Ecto neural progenitor cell (in vitro differentiated cells): ENCODE results near the gene DCTN4.

Source experiments
- DNase-seq: peaks from one replicate; pipeline ENCODE4 v3.0.0-alpha.2; 2018; ENCODE audit warnings: low spot score

Gene DCTN4

DNA sequence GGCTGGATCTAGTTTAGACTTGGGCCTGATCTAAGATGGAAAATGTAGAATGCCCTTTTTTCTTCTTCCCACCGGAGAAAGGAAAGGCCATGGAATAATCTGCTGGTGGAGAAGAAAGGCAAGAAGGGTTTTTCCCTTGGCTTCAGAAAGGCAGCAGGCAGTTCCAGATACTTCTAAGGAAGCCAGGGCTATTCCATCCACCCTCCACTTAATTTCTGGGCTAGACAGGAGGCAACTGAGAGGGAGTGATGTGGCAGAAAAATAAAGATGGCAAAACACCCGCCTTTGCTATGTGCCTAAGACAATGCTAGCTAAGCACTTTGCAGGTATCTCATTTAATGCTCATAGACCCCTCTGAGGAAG lies 87.9 kb downstream of the DCTN4 start:
- no peak for DNase-seq

DNA sequence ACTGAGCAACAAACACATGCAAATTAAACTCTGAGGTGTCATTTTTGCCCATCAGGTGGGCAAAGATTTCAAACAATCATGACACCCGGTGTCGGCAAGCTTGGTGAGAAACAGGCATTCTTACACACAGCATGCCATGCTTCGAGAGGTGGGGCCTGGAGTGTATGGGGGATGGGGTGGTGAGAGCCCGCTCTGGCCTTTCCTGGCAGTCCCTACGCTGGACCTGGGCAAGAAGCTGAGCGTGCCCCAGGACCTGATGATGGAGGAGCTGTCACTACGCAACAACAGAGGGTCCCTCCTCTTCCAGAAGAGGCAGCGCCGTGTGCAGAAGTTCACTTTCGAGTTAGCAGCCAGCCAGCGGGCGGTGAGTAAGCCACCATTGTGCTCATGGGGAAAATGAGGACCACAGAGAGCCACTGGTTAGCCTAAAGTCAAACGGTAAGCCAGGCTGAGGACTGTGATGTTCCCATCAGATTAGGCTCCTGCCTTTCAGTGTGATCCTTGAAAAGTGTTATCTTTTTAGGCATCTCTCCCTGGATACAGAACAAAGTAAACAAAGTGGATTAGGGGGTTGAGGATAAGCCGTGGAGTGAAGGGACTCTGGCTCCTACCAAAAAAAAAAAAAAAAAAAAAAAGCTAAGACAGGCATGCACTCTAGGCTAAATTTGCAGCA lies 88.4 kb downstream of the DCTN4 start:
- no peak for DNase-seq

DNA sequence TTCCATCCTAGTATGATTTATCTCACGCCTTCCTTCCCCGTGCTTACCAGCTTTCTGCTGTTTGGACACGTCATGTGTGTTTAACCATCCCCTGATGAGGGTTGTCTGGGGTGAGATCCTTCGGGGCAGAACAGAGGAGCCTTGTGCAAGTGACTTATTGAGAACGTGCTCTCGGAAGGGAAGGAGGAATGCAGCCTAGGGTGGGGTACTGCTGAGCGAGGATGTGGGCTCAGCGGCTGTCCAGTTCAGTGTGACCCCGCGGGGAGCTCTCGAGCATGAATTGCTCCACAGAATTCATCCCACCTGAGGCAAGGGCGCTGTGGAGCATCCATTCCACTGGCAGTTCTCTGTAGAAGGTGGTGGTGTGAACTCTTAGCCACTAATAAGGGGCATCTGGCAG lies 93.8 kb downstream of the DCTN4 start:
- DNase-seq, result no peak

DNA sequence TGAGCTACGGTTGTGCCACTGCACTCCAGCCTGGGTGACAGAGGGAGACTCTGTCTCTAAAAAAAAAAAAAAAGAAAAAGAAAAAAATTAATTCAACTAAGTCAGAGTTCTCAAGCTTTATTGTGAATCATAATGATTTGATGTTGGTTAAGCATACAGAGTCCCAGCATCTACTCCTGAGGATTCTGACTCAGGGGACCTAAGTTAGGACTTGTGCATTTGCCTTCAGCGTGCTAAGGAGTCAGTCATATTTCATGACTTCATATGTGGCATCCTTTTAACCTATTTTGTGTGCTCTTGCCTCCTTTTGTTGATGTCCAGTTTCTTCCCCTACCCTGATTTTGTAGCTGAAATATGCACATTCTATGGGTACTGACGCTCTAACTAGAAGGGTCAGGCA lies 94.9 kb downstream of the DCTN4 start:
- no peak for DNase-seq

DNA sequence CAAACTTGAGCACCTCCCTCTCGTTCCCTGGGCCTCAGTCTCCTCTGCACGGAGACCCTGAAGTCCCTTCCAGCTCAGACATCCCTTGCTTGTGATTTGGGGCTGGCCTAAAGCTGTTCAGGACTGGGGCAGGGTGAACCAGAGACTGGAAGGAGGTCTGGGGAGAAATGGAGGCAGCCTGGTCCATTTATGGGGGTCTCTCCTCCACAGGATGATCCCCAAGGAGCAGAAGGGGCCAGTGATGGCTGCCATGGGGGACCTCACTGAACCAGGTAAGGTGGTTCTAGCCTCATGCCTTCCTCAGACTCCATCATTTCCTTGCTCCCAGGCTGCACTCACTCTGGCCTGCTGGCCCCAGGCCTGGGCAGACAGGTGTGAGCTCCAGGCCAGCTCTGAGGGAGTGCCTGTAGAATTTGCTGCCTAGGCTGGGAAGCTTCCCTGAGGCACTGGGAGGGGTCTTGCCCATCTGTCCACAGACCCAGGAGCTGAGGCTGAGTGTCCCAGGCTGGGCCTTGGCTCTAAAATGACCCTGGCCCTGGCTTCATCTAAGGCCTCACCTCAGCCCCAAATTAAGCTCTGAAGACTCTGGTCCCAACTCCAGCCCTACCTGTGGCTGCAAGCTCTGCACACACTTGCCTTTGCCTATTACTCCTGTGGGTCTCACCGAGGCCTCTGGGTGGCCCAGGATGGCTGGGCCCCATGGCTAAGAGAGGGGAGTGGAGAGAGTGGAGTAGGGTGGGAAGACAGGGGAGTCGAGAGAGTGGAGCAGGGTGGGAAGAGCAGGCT lies 95.9 kb downstream of the DCTN4 start:
- DNase-seq, result no peak

DNA sequence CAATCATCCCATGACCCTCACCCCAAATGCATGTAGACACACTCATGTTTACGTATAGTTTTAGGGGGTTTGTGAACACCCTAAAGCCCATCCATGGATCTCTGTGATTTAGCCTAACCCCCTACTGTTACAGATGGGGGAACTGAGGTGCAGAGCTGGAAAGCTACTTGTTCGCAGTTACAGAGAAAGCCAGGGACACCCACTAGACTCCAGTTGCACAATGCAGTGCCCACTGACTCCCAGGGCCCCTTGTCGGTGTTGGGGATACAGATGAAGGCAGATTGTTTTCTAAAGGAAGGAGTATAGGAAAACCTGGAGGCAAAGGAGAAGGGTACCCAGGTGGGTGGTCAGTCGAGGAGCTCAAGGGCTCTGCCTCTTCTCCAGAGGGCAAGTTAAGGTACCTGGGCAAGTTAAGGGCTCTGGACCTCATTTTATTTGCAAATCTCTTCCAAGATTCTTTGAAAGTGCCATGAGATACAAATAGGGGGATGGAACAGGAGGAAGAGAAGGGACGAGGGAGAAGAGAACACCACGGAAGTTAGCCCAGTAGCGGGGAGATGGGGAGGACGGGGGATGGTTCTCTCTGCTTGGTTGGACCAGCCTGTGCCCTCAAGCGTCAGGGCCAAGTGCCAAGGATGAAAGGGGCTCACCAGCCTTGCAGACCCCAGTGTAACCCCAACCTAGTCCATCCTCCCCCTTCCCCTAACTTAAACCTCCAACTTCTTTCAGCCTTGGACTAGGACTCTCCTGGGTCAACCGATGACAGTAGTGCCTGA lies 96.8 kb downstream of the DCTN4 start:
- no peak for DNase-seq

DNA sequence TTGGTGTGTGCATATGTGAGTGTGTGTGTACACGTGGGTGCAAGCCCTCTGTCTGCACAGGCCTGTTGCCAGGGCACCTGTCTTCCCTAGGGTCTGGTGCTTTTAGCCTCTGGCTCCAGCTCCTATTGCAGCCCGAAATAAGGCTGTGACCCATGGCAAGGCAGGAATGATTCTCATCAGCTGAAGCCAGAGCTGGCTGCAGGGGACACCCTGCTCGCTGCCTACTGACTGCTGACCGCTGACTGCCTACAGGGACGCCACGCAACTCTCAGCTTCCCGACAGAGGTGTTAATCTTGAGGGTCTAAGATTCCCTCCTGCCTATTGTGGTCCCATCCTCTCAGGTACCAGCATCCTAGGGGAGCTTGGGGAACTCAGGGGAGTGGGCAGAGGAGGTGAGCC lies 97.7 kb downstream of the DCTN4 start, which contains the start of gene MYOZ3:
TSS of gene MYOZ3 (plus strand) at position 166 of the 400 bp plus-strand sequence. CDS start 1,691 bp downstream, outside the sequence.
- DNase-seq, result no peak

DNA sequence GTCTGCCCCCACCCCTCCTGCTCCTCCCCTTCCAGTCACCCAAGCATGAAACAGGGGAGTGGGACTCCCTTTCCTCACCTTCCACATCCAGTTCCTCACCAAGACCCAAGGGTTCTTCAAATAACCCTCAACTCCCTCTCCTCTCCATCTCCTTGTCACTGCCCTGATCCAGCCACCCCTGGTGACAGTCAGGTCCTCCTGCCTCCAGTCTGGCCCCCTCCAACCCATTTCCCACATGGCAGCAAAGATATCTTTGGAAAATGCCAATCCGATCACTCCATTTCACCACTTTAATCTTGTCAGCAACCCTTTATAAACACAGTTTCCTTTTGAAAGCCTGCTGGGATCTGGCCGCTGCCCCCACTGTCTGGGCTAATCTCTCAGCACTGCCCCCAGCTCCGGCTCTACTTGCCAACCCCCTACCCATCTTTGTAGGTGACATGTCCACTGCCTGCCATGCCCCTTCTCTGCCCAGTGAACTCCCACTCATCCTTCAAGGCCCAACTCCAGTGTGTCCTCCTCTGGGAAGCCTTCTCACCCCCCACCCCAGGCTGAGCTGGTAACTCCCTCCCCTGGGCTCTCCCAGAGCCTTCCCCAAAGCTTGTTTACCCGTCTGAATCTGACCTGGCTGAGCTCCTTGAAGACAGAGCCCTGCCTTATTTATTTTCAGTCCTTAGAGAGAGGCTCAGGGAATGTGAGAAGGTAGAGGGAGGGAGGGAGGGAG lies 98.5 kb downstream of the DCTN4 start:
- peak; percentile 49 for DNase-seq

DNA sequence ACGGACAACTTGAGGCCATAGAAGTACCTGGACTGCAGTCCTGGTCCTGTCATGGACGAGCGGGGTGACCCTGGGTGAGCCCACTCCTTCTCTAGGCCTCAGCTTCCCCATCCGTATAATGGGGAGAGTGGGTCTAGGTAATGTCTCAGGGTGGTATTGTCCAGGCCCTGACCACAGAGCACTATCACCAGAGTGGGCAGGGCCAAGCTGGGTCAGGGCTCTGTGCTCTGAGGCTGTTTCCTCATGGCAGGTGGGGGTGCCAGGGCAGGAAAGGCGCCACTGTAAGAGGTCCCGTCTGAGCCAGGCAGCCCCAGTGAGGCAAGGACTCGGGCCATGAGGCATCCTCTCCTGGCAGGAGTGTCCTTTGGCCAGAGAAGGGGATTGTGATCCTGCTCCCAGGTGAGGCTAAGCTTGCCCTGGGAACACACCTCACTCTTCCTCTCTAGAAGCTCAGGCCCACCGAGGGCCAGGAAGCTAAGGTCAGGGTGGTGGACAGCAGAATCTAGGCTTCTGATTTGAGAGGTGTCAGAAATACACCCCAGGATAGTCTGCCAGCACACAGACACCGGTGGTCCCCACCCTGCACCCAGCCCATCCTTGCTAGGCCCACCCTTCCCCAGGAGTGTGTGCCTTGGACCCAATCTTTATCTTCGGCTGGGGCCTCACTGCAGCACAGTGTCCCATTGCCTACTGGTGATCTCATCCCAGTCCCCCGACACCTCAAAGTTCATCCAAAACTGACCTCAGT lies 99.3 kb downstream of the DCTN4 start:
- peak; percentile 37 for DNase-seq

DNA sequence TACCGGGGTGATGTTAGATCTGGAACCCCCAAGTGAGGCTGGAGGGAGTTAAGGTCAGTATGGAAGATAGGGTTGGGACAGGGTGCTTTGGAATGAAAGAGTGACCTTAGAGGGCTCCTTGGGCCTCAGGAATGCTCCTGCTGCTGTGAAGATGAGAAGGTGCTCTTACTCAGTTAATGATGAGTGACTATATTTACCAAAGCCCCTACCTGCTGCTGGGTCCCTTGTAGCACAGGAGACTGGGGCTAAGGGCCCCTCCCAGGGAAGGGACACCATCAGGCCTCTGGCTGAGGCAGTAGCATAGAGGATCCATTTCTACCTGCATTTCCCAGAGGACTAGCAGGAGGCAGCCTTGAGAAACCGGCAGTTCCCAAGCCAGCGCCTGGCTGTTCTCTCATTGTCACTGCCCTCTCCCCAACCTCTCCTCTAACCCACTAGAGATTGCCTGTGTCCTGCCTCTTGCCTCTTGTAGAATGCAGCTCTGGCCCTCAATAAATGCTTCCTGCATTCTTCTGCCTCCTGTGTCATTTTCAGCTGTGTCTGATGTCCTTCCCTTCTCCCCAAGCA lies 100.0 kb downstream of the DCTN4 start:
- no peak for DNase-seq
